Neural cell (in vitro differentiated cells): ENCODE results near the gene SMC1A. TPM values are rescaled to one million over a fixed set of nuclear protein-coding genes. Genes with fewer than 3 reads are reported as not detected.
A peak's percentile ranks its signal among the peaks of the same experiment; 100 is the strongest.
"Not testable (repeated sequence)": the region's sequence is repeated elsewhere in the genome, so short reads cannot be mapped to it uniquely, and the experiment has no call there.

ENCODE experiments used
- H2AFZ ChIP-seq: fragments of 200-600, 300-800 bp; sonication (generic), shearing (Covaris generic); 2 replicates; pipeline ENCODE4 v1.6.0; 2014; ENCODE audit warnings: low read depth, mild to moderate bottlenecking, antibody characterized with exemption, low read length, moderate library complexity
- H3F3A ChIP-seq: fragments of 200-600 bp; shearing (Covaris generic); 2 replicates; pipeline ENCODE4 v1.6.1; 2016; ENCODE audit warnings: mild to moderate bottlenecking, moderate library complexity, mixed read lengths, antibody characterized with exemption, low read length; ENCODE audit not compliant: insufficient read depth, poor library complexity, severe bottlenecking
- H3K27ac ChIP-seq: fragments of 200-600, 300-800 bp; sonication (generic), shearing (Covaris generic); 2 replicates; pipeline ENCODE4 v1.5.1; 2014; ENCODE audit warnings: mild to moderate bottlenecking, low read length, moderate library complexity
- H3K27me3 ChIP-seq: fragments of 300-800, 200-600 bp; sonication (generic), shearing (Covaris generic); 2 replicates; pipeline ENCODE4 v1.6.0; 2014; ENCODE audit warnings: mild to moderate bottlenecking, low read depth, low read length, moderate library complexity; ENCODE audit not compliant: insufficient read depth
- H3K36me3 ChIP-seq: fragments of 300-800, 200-600 bp; sonication (generic), shearing (Covaris generic); 2 replicates; pipeline ENCODE4 v1.5.1; 2014; ENCODE audit warnings: mild to moderate bottlenecking, antibody characterized with exemption, low read length, moderate library complexity; ENCODE audit not compliant: insufficient read depth
- H3K4me2 ChIP-seq: fragments of 300-800, 200-600 bp; sonication (generic), shearing (Covaris generic); 2 replicates; pipeline ENCODE4 v1.6.0; 2014; ENCODE audit warnings: mild to moderate bottlenecking, low read length
- H3K4me3 ChIP-seq: fragments of 300-800, 200-600 bp; sonication (generic), shearing (Covaris generic); 2 replicates; pipeline ENCODE4 v1.5.1; 2014; ENCODE audit warnings: mild to moderate bottlenecking, low read length, moderate library complexity
- H3K79me2 ChIP-seq: fragments of 200-600 bp; shearing (Covaris generic); replicated peaks from 2 replicates; pipeline ENCODE4 v1.6.0; 2014; ENCODE audit warnings: mild to moderate bottlenecking, low read length, moderate library complexity; ENCODE audit not compliant: insufficient read depth
- H3K9ac ChIP-seq: fragments of 300-800, 200-600 bp; sonication (generic), shearing (Covaris generic); 2 replicates; pipeline ENCODE4 v1.6.1; 2016; ENCODE audit warnings: mild to moderate bottlenecking, low read length, mixed read lengths
- H3K9me2 ChIP-seq: fragments of 200-600 bp; shearing (Covaris generic); 2 replicates; pipeline ENCODE4 v1.6.1; 2016; ENCODE audit warnings: mild to moderate bottlenecking, low read length, mixed read lengths; ENCODE audit not compliant: insufficient read depth
- H3K9me3 ChIP-seq: fragments of 200-600, 300-800 bp; sonication (generic), shearing (Covaris generic); 2 replicates; pipeline ENCODE4 v1.6.1; 2016; ENCODE audit warnings: mild to moderate bottlenecking, mixed run types, low read length, moderate library complexity, mixed read lengths
- H4K20me1 ChIP-seq: fragments of 200-600 bp; shearing (Covaris generic); 2 replicates; pipeline ENCODE4 v1.6.1; 2016; ENCODE audit warnings: mild to moderate bottlenecking, mixed run types; ENCODE audit not compliant: insufficient read depth
- EP300 ChIP-seq: fragments of 450-650 bp; conservative IDR thresholded peaks from 2 replicates; pipeline ENCODE4 v1.6.1; 2014; ENCODE audit warnings: antibody characterized with exemption, mild to moderate bottlenecking, moderate library complexity; ENCODE audit not compliant: poor library complexity, severe bottlenecking
- EZH2 ChIP-seq: fragments of 200-600, 300-800 bp; shearing (Covaris generic), sonication (generic); IDR thresholded peaks from 2 replicates; pipeline ENCODE4 v1.6.1; 2014; ENCODE audit warnings: antibody characterized with exemption, low read length, borderline replicate concordance, mild to moderate bottlenecking; ENCODE audit not compliant: insufficient read depth, poor library complexity, severe bottlenecking
- MXI1 ChIP-seq: fragments of 450-650 bp; conservative IDR thresholded peaks from 2 replicates; pipeline ENCODE4 v1.6.1; 2014; ENCODE audit warnings: antibody characterized with exemption, mild to moderate bottlenecking; ENCODE audit not compliant: poor library complexity, severe bottlenecking
- POLR2AphosphoS5 ChIP-seq: IDR thresholded peaks from 2 replicates; pipeline ENCODE4 v1.6.1; 2012
- TAF1 ChIP-seq: IDR thresholded peaks from 2 replicates; pipeline ENCODE4 v1.6.1; 2012; ENCODE audit warnings: low read depth
- polyA minus RNA-seq: library from RNA; depleted of rRNA, polyadenylated mRNA; stranded (reverse); fragments of >200 nt; gene quantifications from 2 replicates; pipeline ENCODE4 v1.2.3, GENCODE V29; 2014
- polyA plus RNA-seq: library from polyadenylated mRNA; depleted of rRNA; stranded (reverse); fragments of >200 nt; gene quantifications from 2 replicates; pipeline ENCODE4 v1.2.3, GENCODE V29; 2014
- TF ChIP-seq, protein P1 (sequence below): IDR thresholded peaks from 2 replicates; pipeline ENCODE4 v1.6.1; 2012; ENCODE audit warnings: borderline replicate concordance

SMC1A gene
- polyA plus RNA-seq (11.4 and 12.2 TPM in 2 replicates), polyA minus RNA-seq (35.8 and 46.3 TPM in 2 replicates)

- Histone ChIP-seq H3K4me2 (peak within 1 kb of the TSS; percentile 68), H3K9ac (peak within 1 kb of the TSS; percentile 78), H3K27ac (peak within 1 kb of the TSS; percentile 84), H3K4me3 (peak within 1 kb of the TSS; percentile 77), H3K27me3 (no peaks in the 10 kb centered on the region), H3K79me2 (peaks cover 16% of the 10 kb centered on the region), H3K36me3 (no peaks in the 10 kb centered on the region), H3F3A (no peaks in the 10 kb centered on the region), H3K9me2 (no peaks in the 10 kb centered on the region), H2AFZ (peak within 1 kb of the TSS; percentile 33), H3K9me3 (no peaks in the 10 kb centered on the region), H4K20me1 (no peaks in the 10 kb centered on the region)
- TF ChIP-seq EP300 (peak; percentile 61), MXI1 (peak; percentile 78), POLR2AphosphoS5 (peak; percentile 60), EZH2 (no peak), TAF1 (peak; percentile 76)
Observed at GRCh38 chrX:53422086-53422860, at the start of gene SMC1A. Gene SMC1A (minus strand): TSS chrX:53422654. CDS start chrX:53422600, 54 bp downstream.

- H4K20me1 ChIP-seq: no peaks in the 10 kb centered on the region
- TF ChIP-seq, protein P1, sequence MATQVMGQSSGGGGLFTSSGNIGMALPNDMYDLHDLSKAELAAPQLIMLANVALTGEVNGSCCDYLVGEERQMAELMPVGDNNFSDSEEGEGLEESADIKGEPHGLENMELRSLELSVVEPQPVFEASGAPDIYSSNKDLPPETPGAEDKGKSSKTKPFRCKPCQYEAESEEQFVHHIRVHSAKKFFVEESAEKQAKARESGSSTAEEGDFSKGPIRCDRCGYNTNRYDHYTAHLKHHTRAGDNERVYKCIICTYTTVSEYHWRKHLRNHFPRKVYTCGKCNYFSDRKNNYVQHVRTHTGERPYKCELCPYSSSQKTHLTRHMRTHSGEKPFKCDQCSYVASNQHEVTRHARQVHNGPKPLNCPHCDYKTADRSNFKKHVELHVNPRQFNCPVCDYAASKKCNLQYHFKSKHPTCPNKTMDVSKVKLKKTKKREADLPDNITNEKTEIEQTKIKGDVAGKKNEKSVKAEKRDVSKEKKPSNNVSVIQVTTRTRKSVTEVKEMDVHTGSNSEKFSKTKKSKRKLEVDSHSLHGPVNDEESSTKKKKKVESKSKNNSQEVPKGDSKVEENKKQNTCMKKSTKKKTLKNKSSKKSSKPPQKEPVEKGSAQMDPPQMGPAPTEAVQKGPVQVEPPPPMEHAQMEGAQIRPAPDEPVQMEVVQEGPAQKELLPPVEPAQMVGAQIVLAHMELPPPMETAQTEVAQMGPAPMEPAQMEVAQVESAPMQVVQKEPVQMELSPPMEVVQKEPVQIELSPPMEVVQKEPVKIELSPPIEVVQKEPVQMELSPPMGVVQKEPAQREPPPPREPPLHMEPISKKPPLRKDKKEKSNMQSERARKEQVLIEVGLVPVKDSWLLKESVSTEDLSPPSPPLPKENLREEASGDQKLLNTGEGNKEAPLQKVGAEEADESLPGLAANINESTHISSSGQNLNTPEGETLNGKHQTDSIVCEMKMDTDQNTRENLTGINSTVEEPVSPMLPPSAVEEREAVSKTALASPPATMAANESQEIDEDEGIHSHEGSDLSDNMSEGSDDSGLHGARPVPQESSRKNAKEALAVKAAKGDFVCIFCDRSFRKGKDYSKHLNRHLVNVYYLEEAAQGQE: no peak
- no peak for TF ChIP-seq EZH2
- no peaks in the 10 kb centered on the region for H3K79me2 ChIP-seq
- no peak overlapping the region for H3K4me3 ChIP-seq
- no peaks in the 10 kb centered on the region for H3K9me3 ChIP-seq
- no peaks in the 10 kb centered on the region for H3K9me2 ChIP-seq
- no peak overlapping the region for H3K4me2 ChIP-seq
- H3K36me3 ChIP-seq: no peaks in the 10 kb centered on the region
- H3K27ac ChIP-seq: no peak overlapping the region
- H2AFZ ChIP-seq: no peak overlapping the region
- H3F3A ChIP-seq: no peaks in the 10 kb centered on the region
- H3K9ac ChIP-seq: no peak overlapping the region
- H3K27me3 ChIP-seq: no peaks in the 10 kb centered on the region
Observed at GRCh38 chrX:53471346-53471745, 48.9 kb upstream of the SMC1A start.

- not testable (repeated sequence) for H3K4me3 ChIP-seq, H3K9ac ChIP-seq, H3K27ac ChIP-seq, H3K79me2 ChIP-seq, H3K9me3 ChIP-seq, H3K27me3 ChIP-seq, H3K36me3 ChIP-seq, H2AFZ ChIP-seq, H4K20me1 ChIP-seq, H3K9me2 ChIP-seq, H3F3A ChIP-seq, H3K4me2 ChIP-seq
Observed at GRCh38 chrX:53468659-53469058, 46.2 kb upstream of the SMC1A start.
